CD14-positive monocyte (primary cell): ENCODE data around the gene EML4. TPM values are rescaled to one million over a fixed set of nuclear protein-coding genes. Genes with fewer than 3 reads are reported as not detected.

Source experiments
- DNase-seq, 3 donors: peaks; one replicate each; pipeline ENCODE4 v3.0.0-alpha.2; 2011 to 2022
- H2AFZ ChIP-seq: 2 replicates; pipeline ENCODE4 v1.6.0; 2012; ENCODE audit warnings: mild to moderate bottlenecking, low read depth, low read length, inconsistent platforms; ENCODE audit not compliant: insufficient read depth, poor library complexity, severe bottlenecking
- H3K27ac ChIP-seq, 2 donors: 1 replicate in 1 of 2; 2 replicates in 1 of 2; pipeline ENCODE4 v1.5.1; 2012 to 2013; ENCODE audit warnings: low read length in 2 of 2, control low read depth in 1 of 2, inconsistent platforms in 1 of 2, low read depth in 1 of 2, mild to moderate bottlenecking in 1 of 2
- H3K27me3 ChIP-seq, 2 donors: one replicate each; pipeline versions ENCODE4 v1.6.0 to v1.6.1; 2011 to 2013; ENCODE audit warnings: low read length in 2 of 2; ENCODE audit not compliant: control insufficient read depth in 2 of 2, insufficient read depth in 2 of 2
- H3K36me3 ChIP-seq, 2 donors: replicated peaks in 1 of 2; 1 replicate in 1 of 2; 2 replicates in 1 of 2; pipeline versions ENCODE4 v1.5.1 to v1.6.1; 2012 to 2013; ENCODE audit warnings: low read length in 2 of 2, control low read depth in 1 of 2, inconsistent platforms in 1 of 2, mild to moderate bottlenecking in 1 of 2; ENCODE audit not compliant: insufficient read depth in 2 of 2, control insufficient read depth in 1 of 2
- H3K4me1 ChIP-seq, 2 donors: 1 replicate in 1 of 2; 2 replicates in 1 of 2; pipeline versions ENCODE4 v1.5.1 to v1.6.1; 2012 to 2013; ENCODE audit warnings: low read length in 2 of 2, control low read depth in 1 of 2, inconsistent platforms in 1 of 2, mild to moderate bottlenecking in 1 of 2, moderate library complexity in 1 of 2; ENCODE audit not compliant: insufficient read depth in 2 of 2, control insufficient read depth in 1 of 2
- H3K4me2 ChIP-seq: replicated peaks from 2 replicates; pipeline ENCODE3; 2012; ENCODE audit warnings: low read length, moderate library complexity, mild to moderate bottlenecking; ENCODE audit not compliant: poor library complexity, severe bottlenecking; ENCODE audit errors: extremely low read depth
- H3K4me3 ChIP-seq, 3 experiments: fragments of 200-600 bp in 1 of 3; sonication (generic) in 1 of 3; replicated peaks in 1 of 3; 1 replicate in 2 of 3; 2 replicates in 1 of 3; pipeline ENCODE4 v1.5.1; 2011 to 2013; ENCODE audit warnings: low read length in 3 of 3, mild to moderate bottlenecking in 3 of 3, control low read depth in 2 of 3, low read depth in 2 of 3, inconsistent platforms in 1 of 3, moderate library complexity in 1 of 3
- H3K79me2 ChIP-seq: 2 replicates; pipeline ENCODE4 v1.6.0; 2012; ENCODE audit warnings: mild to moderate bottlenecking, control low read depth, inconsistent platforms, low read length, moderate library complexity; ENCODE audit not compliant: insufficient read depth
- H3K9ac ChIP-seq: 2 replicates; pipeline ENCODE4 v1.6.0; 2017; ENCODE audit warnings: low read length, mild to moderate bottlenecking; ENCODE audit not compliant: insufficient read depth, poor library complexity, severe bottlenecking
- H3K9me3 ChIP-seq, 2 donors: replicated peaks in 1 of 2; 1 replicate in 1 of 2; 2 replicates in 1 of 2; pipeline versions ENCODE4 v1.5.1 to v1.6.1; 2012 to 2013; ENCODE audit warnings: low read length in 2 of 2, control low read depth in 1 of 2; ENCODE audit not compliant: control insufficient read depth in 1 of 2, insufficient read depth in 1 of 2
- H4K20me1 ChIP-seq: 2 replicates; pipeline ENCODE4 v1.6.0; 2012; ENCODE audit warnings: mild to moderate bottlenecking, low read length, control low read depth, moderate library complexity; ENCODE audit not compliant: insufficient read depth
- H3K27ac Mint-ChIP-seq, 7 donors: one replicate each; pipeline ENCODE4 v1.8.0; 2020; ENCODE audit warnings: mild to moderate bottlenecking in 7 of 7, mixed read lengths in 7 of 7, moderate library complexity in 6 of 7, inconsistent platforms in 2 of 7
- H3K27me3 Mint-ChIP-seq, 3 donors: one replicate each; pipeline ENCODE4 v1.8.0; 2021 to 2022; ENCODE audit warnings: low read depth in 3 of 3, mild to moderate bottlenecking in 3 of 3, mixed read lengths in 3 of 3, moderate library complexity in 3 of 3, inconsistent platforms in 1 of 3
- H3K36me3 Mint-ChIP-seq, 2 donors: one replicate each; pipeline ENCODE4 v1.8.0; 2020; ENCODE audit warnings: mixed read lengths in 2 of 2, inconsistent platforms in 1 of 2, mild to moderate bottlenecking in 1 of 2
- H3K4me1 Mint-ChIP-seq: one replicate; pipeline ENCODE4 v1.8.0; 2020; ENCODE audit warnings: mild to moderate bottlenecking, mixed read lengths
- H3K4me3 Mint-ChIP-seq, 2 donors: one replicate each; pipeline ENCODE4 v1.8.0; 2020; ENCODE audit warnings: mild to moderate bottlenecking in 2 of 2, mixed read lengths in 2 of 2, moderate library complexity in 1 of 2
- H3K9me3 Mint-ChIP-seq, 7 donors: one replicate each; pipeline ENCODE4 v1.8.0; 2020 to 2022; ENCODE audit warnings: mixed read lengths in 7 of 7, mild to moderate bottlenecking in 6 of 7, moderate library complexity in 6 of 7, inconsistent platforms in 2 of 7
- CTCF ChIP-seq: fragments of 200-600 bp; IDR thresholded peaks from one replicate; pipeline ENCODE4 v1.8.0; 2022; ENCODE audit warnings: antibody characterized with exemption, mild to moderate bottlenecking
- WGBS: methylation state at CpG from one replicate; pipeline ENCODE4 v1.1.5; 2013; ENCODE audit warnings: missing lambda C conversion rate; ENCODE audit not compliant: insufficient coverage; 5-methylcytosine and 5-hydroxymethylcytosine counted together
- intact Hi-C, 2 donors: fragments of 100-400 bp; cut with micrococcal nuclease; formaldehyde crosslinking; loops; one replicate each; pipeline versions ENCODE4 v1.15.0 to v1.15.1; 2023
- polyA plus RNA-seq, 3 donors: library from polyadenylated mRNA; depleted of rRNA in 1 of 3; unstranded in 2 of 3; stranded (reverse) in 1 of 3; fragments of 300-500 nt in 2 of 3; fragments of >200 nt in 1 of 3; fragmentation: Illumina TruSeq in 2 of 3; gene quantifications; 1 replicate in 2 of 3; 2 replicates in 1 of 3; pipeline ENCODE4 v1.2.3, GENCODE V29; 2012 to 2021

EML4 gene
- polyA plus RNA-seq, 3 donors: 11.5 to 24.3 (median 15.0) TPM

- Histone ChIP-seq H2AFZ (no peak overlapping the region), H3K9me3 (no peaks in the 10 kb centered on the region), H3K36me3 (peaks cover 63 to 93% of the 10 kb centered on the region in 2 donors), H3K4me3 (no peak overlapping the region), H4K20me1 (no peaks in the 10 kb centered on the region), H3K27ac (no peak overlapping the region), H3K4me1 (no peaks in the 10 kb centered on the region), H3K79me2 (no peaks in the 10 kb centered on the region), H3K27me3 (no peaks in the 10 kb centered on the region), H3K9ac (no peak overlapping the region), H3K4me2 (no peak overlapping the region)
- H3K27me3 Mint-ChIP-seq: no peaks in the 10 kb centered on the region
- H3K36me3 Mint-ChIP-seq: peaks cover 58 to 76% of the 10 kb centered on the region in 2 donors
- no peaks in the 10 kb centered on the region for H3K4me1 Mint-ChIP-seq
- no peak for DNase-seq
- no peaks in the 10 kb centered on the region for H3K9me3 Mint-ChIP-seq
- TF ChIP-seq CTCF: no peak
- H3K27ac Mint-ChIP-seq: no peak overlapping the region
- H3K4me3 Mint-ChIP-seq: no peak overlapping the region
- intact Hi-C loops: no loop called here
- no CpG with 5 or more reads among the region's 1 CpG for WGBS
Observed at GRCh38 chr2:42288811-42289210, 119.7 kb downstream of the EML4 start.

GRCh38 chr2:42289222-42289621, 120.1 kb downstream of the EML4 start:
- no peaks in the 10 kb centered on the region for H3K27me3 Mint-ChIP-seq
- no peaks in the 10 kb centered on the region for H3K4me1 Mint-ChIP-seq
- H3K36me3 Mint-ChIP-seq: peaks cover 60 to 75% of the 10 kb centered on the region in 2 donors
- no peak overlapping the region for H2AFZ ChIP-seq
- no peaks in the 10 kb centered on the region for H3K9me3 Mint-ChIP-seq
- H3K4me2 ChIP-seq: no peak overlapping the region
- H3K27ac ChIP-seq: no peak overlapping the region
- intact Hi-C loops: no loop called here
- H4K20me1 ChIP-seq: no peaks in the 10 kb centered on the region
- H3K9me3 ChIP-seq: no peaks in the 10 kb centered on the region
- H3K27ac Mint-ChIP-seq: no peak overlapping the region
- H3K36me3 ChIP-seq: peaks cover 66 to 93% of the 10 kb centered on the region in 2 donors
- no peak overlapping the region for H3K4me3 ChIP-seq
- no peak for DNase-seq
- H3K79me2 ChIP-seq: no peaks in the 10 kb centered on the region
- no peak overlapping the region for H3K4me3 Mint-ChIP-seq
- H3K9ac ChIP-seq: no peak overlapping the region
- no peaks in the 10 kb centered on the region for H3K27me3 ChIP-seq
- TF ChIP-seq CTCF: no peak
- WGBS: 89% methylated on average over 1 of the region's 4 CpGs
- H3K4me1 ChIP-seq: no peaks in the 10 kb centered on the region
